ENCODE measurements around the gene SH2D4B.

The SH2D4B gene

DNA sequence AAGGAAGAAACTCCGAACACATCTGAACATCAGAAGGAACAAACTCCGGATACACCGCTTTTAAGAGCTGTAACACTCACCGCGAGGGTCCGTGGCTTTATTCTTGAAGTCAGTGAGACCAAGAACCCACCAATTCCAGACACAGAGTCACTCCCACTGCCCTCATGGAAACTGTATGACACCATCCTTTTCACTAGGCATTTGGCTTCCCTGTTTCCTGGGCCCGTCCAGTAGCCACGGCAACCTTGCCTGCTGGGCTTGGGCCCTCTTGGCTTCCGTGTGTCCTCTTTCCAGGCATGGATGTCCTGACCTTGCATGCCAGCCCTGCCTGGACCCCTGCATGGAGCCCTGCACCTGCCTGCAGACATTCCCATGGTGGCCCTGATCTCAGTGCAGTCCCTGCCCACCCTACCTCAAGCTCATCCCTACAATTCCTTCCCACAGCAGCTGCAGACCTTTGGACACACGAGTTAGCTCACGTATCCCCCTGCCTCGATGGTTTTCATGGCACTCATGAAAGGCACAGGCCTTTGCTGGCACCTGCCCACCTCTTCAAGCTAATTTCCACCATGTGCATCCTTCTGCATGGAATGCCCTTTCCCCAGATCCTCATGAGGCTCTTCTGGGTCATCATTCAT lies 6.7 kb downstream of the SH2D4B start:
- no peak for DNase-seq

DNA sequence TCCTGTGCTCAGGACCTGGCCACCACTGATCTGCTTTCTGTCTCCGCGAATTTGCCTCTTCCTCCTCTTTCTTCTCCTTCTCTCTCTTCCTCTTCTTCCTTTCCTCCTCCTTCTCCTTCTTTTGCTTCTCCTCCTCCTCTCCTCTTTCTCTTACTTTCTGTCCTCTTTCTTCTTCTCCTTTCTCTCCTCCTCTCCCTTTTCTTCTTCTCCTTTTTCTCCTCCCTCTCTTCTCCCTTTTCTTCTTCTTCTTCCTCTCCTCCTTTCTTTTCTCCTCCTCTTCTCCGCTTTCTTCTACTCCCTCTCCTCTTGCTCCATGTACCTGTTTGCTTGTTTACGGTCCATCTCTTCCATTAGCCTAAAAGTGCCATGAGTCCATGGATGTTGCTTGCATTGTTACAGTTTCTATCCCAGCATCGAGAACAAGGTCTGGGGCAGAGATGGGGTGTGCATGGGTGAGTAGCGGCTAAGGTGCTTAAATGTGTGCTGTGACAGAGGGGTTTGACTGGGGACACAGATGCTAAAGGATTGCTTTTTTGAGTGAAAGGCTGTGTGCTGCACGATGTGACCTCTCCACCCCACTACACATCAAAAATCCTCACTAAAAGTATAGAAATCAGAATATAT lies 7.7 kb downstream of the SH2D4B start:
- DNase-seq = no peak

DNA sequence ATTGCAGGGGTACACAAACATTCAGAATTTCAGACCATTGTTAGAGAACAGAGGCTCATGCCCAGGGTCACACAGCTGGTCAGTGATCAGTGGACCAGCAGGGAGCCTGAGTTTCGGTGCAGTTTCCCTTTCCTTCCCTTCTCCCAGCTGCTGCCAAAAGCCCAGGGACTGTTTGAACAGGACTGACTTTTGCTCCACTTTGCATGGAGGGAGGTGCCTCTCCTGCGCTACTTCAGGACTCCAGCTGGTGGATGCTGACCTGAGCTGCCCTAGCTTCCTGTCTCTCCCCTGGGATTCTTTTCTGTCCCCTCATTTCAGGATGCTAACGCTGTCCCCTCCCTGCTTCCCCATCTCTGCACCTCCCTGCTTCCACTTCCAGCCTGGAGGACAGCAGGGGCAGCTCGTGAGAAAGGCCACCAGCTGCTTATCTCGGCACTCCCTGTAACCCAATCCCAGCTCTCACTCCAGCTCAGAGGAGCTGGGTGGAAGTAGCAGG lies 14.5 kb downstream of the SH2D4B start:
- no peak for DNase-seq

DNA sequence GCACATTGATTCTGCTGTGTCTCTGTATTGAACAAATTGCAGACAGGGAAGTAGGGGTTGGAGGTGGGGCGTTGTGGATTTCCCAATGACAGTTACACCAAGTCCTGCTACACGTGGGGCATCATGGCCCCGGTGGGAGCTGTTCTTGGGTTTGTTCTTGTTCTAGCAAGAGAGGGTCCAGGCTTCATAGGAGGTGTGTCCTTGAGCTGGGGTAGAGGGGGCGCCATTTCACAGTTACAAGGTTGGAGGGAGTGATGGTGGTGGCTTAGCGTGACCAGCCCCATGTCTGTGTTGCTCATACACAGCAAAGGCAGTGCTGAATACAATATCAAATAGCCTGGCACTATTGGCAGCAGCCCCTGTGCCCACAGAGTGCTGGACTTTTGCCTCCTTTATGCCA lies 15.7 kb downstream of the SH2D4B start:
- no peak for DNase-seq

DNA sequence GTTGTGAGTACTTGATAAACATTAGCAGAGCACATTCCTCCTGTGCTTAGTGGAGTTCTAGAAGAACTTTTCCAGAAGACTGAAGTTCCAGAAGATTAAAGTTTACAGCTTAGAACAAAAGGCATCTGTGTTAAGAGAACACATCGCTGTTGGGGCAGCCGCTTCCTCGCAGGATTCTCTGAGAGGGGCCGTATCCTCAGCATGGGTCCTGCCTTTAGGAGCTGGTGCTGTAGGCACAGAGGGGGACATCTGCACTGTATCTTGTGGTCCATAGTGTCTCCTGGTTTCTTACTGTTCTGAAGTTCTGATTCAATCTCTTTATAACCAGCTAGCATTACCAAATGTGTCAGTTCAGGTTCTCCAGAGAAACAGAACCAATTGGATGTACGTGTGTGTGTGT lies 16.3 kb downstream of the SH2D4B start:
- no peak for DNase-seq

DNA sequence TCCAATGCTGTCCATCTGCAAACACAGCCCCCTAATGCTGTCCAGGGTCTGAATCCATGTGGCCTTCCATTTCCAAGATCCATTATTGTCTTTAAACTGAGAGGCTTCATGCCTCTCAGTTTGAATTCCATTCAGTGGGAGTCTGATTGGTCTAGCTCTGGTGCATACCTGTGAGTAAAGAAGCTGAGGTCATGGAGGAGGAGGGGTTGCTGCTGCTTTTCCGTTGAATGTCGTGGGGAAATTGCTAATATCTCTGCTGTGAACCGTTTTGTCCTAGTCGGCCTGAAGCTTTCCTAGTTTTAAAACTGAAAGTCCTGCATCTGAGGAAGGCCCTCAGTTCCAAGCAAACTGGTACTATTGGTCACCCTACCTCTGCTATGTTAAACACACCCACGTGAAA lies 17.7 kb downstream of the SH2D4B start:
- DNase-seq = no peak

DNA sequence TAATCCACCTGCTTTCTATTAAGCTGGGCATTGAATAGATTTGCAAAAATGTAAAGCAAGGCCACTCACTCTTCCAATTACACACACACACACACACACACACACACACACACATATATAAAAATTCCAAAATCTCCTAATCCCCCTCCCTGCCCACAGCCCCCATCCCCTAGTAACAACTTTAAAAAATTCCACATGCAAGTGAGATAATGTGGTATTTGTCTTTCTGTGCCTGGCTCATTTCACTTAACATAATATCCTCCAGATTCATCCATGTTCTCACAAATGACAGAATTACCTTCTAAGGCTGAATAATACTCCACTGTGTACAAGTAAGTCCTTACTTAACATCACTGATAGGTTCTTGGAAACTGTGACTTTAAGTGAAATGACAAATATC lies 24.2 kb downstream of the SH2D4B start:
- no peak for DNase-seq

DNA sequence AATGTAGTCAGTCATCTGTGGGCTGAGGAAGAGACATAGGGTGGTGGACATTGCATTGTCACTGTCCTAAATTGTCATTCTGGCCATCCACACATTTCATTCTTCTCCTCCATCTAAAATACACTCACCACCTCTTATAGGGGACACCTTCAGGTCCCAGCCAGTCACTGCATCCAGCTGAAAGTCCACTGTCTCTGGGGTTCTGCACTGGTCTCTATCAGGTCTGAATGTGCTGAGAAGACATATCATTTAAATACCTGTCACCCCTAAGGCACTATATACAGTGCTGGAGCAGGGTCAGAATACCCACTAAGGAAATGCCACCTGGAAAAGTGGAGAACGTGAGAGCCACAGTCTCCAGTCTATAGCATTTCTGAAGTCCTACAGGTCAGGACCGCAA lies 29.6 kb downstream of the SH2D4B start:
- no peak for DNase-seq

DNA sequence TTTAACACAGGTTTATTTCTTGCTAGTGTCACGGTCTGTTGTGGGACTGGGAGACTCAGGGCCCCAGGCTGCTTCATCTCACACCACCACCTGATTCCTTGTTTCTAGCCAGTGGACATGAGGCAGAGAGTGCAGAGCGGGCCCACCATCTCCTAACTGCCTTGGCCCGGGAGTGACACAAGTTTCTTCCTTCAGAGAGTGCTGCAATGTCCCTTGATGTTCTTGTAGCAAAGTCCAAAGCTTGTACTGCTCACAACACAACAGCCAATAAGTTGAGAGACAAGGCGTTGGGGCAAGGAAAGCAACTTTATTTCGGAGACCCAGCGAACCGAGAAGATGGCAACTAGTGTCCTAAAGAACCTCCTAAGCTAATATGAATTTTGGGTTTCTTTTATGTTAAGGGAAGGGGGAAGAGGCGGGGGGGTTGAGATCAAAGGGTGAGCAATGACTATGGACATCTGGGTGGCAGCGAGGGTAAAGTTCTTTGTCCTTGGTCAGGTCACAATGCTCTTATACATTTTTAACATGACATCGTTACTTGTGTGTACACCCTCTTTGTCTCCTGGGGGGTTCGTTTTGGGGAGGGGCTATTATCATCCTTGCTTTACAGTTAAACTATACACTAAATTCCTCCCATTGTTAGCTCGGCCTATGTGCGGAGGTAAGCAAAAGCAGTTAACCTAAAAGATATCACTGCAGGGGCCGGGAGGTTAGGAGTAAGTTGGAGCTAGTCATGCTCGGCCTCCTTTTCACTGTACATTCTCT lies 31.6 kb downstream of the SH2D4B start:
- DNase-seq = no peak

DNA sequence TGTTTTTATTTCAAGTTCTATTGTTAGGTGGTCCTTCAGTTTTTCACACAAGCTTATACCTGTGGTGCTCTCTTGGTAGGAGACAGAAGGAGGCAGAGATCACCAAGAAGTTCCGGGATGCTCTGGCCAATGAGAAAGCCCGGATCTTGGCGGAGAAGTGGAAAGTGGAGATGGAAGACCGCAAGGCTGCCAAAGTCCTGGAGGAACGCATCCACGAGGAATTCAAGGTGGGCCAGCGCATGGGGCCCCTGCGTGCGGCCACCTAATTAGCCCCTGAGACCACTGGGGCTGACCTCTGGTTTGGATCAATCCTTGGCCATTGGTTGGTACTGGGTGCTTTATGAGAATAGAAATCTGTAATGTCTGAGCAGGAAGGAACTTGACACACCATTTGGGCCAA lies 33.6 kb downstream of the SH2D4B start:
- DNase-seq = no peak

DNA sequence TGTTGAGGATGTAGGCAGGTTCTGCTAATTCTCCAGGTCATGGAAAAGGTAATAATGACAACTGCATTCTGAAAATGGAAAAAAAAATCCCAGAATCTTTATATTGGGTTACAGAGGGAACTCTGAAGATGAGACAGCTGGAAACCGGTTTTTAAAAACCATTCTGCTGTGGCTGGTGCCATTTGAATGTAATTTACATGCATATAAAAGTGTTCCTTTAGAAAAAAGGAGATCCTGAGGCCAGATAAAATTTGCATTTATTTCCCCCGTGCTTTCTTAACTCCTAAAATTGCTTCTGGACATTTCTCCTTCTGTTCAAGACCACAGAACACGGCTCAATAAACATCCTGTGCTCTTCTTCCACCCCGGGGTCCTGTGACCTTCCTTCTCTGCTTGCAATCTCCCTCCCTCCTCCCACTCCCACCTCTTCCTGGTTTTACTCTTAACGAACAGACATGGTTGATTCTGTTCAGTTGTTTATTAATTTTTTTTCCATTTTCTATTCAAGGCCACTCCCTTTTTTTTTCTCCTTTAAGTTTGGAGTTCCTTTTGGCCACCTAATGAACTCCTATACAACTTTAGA lies 41.6 kb downstream of the SH2D4B start:
- DNase-seq = no peak

DNA sequence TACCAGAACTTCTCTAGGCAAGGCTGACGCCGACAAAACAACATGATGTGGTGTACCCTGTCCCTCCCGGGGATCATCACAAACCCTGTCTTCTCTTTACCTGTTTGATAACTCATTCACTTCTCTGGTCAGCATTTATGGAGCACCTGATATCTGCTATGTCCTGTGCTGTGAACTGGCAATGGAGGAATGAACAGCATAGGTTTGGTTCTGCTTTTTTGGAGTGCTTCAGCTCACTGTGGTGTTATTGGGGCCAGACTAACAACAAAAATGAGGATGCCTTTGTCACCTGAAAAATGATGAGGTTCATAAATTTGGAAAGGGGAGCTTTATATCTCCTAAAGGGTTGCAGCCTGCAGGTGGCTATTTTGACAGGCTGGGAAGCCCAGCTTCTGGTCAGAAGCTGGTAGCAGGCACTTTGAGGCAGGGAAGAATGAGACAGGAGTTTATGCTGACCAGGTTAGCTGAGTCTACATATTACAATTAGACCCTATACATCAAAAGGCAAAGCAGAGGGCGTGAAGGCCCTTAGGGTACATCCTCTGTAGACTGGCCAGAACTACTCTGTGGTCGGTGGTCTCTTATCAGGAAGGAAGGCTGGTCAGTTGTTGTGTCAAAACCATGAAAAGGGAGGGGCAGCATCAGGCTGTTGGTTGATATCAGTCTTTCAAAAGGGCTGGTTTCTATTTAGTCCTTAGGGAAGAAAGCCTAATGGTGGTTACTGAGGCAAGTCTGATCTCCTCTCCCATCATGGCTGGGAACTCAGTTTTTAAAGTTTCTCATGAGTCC lies 42.3 kb downstream of the SH2D4B start:
- peak in 1 of 2 donors; percentile 8 for DNase-seq

DNA sequence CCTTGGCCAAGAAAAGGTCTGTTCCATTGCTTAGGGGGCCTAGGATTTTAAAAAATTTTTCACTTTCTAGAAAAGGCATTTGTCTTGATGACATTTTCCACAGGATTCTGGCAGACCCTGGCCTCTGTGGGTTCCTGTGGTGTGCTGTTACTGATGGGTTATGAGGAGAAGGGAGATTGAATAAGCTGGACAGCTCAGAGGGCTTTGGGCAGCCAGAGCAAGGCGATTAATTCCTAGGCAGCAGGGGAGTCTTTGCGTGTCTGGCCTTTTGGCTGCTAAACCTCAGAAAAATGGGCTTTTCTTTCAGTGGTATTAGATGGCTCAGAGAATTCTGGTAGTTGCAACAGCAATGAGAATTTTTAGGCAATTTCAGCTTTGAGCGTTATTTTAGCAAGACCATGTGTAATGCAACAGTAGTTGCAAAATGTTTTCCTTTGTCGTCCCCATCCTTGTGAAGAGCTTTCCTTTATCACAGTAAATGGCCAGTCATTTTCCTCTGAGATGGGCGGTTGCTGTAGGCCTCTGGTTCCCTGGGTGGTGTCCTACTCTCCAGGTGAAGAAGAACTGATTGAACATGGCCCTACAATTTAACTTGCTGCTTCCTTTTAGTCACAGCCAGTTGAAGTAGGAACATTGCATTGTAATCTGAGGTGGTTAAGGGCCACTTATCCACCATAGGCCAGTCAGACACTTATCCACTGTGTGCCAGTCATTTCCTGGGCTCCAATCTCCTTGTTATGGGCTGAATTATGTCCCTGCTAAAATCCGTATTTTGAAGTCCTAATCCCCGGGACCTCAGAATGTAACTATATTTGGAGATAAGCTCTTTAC lies 43.2 kb downstream of the SH2D4B start:
- no peak for DNase-seq

DNA sequence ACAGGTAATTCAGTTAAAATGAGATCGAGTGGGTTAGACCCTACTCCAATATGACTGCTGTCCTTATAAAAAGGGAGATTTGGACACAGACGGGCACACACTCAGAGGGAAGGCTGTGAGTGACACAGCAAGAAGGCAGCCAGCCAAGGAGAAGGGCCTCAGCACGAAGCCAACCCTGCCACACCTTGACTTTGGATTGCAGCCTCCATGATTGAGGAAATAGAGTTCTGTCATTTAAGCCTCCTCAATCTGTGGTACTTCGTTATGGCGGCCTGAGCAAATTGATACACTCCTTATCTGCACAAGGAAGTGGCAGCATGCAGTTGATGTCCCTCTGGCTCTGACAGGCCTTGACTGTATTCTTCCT lies 43.8 kb downstream of the SH2D4B start:
- no peak for DNase-seq

DNA sequence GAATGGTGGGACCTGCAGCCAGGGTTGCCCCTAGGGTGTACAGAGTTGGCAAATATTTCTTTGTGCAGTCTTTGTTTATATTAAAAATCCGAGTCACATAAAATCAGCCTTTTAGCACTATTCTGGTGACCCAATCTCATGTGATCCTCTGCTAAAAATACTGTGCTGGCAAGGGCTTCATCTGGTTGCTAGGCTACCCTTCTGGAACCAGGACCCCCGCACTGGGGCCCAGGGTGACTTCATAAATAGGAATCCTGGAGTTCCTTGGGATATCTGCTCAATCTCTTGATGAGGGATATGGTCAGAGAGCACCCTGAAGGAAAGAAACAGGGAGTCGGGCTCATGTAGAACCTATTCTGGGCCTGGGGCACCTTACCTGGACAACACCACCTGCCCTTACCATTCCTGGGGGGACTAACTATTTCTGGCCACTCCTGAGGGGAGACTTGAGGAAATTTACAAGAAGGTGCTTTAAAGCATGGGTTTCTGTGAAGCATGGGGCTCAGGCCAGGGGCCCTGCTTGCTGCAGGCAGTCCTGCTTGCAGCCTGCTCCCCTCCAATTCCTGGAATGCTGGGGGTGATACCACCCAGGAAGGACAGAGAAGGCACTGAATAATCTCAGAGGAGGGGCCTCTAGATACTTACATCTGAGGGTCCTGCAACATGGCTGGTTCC lies 44.7 kb downstream of the SH2D4B start:
- DNase-seq = no peak

DNA sequence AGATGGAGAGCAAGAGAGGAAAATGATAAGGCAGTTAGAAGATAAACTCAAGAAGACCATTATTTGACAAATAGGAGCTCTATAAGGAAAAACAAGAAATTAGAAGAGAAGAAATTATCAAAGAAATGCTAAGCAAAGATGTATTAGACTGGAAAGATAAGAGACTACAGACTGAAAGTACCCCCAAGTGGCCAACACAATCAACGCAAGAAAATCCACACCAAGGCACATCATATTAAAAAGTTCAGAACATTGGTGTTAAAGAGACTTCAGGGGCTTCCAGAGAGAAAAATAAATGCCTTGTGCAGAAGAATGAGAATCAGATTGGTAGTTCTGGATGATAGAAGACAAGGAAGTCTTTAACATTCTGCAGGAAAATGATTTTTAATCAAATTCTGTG lies 46.0 kb downstream of the SH2D4B start:
- no peak for DNase-seq

DNA sequence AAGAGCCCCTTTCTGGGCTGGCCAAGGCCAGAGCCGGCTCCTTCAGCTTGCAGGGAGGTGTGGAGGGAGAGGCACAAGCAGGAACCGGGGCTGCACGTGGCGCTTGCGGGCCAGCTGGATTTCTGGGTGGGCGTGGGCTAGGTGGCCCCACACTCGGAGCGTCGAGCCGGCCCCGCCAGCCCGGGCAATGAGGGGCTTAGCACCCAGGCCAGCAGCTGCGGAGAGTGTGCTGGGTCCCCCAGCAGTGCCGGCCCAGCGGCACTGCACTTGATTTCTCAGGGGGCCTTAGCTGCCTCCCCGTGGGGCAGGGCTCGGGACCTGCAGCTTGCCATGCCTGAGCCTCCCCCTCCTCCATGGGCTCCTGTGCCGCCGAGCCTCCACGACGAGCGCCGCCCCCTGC lies 48.1 kb downstream of the SH2D4B start:
- no peak for DNase-seq

DNA sequence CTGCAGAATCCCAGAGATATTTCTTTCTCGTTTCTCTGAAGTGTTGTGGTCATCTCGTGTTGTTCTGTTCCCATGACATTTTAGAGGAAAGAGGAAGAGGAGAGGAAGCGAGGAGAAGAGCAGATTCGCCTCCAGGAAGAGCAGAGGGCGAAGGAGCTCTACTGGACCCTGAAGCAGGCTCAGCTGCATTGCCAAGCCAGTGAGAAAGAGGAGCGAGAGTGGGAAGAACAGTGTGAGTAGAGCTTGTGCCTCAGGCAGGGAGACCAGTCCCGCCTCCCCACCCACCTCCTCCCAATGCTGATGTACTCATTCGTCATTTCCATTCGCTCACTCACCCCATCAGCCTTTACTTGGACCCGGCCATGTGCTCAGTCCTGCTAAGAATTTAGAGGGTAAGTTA lies 50.8 kb downstream of the SH2D4B start:
- no peak for DNase-seq

DNA sequence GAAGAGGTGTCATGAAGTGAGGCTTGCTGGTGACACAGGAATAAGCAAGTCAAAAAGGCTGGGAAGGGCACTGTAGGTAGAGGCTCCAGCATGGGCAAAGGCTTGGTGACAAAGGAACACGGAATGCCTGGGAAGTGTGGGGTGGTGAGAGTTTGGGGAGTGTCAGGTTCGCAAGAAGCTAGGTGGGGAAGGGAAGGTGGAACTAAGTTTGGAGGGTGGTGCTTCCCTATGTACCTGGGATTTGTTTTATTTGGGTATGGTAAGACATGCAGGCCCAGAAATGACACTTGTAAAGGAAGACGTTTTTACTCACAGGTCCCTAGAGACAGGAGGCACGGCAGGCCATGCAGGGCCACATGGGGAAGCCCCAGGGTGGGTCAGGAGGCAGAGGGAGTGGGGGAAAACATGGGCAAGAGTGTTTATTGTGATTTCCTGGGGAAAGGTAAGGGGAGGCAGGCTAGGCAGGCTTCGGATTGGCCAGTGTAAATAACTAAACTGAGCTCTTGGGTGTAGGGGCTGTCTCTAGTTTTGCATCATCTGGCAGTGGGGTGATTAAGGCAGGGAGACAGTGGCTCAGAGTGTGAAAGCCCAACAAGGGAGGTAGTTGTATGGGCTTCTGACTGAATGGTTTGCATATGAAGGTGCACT lies 52.1 kb downstream of the SH2D4B start:
- no peak for DNase-seq

DNA sequence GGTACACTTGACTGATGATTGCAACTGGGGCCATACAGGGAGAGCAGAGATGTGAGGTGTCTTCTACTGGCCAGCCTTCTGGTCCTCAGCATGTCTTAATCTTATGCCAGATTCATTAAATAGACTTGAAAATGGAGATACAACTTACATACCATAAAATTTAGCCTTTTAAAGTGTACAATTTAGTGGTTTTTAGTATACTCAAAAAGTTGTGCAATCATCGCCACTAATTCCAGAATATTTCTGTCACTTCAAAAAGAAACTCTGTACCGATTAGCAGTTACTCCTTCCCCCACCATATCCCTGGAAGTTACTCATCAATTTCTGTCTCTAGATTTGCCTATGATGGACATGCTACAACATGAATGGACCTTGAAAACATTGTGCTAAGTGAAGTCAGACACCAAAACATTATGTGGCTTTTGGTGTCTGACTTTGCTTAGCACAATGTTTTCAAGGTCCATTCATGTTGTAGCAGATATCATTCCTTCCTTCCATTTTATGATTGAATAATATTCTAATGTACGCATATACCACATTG lies 53.0 kb downstream of the SH2D4B start:
- DNase-seq = no peak
